Panc1 (cell line): ENCODE results near the gene MGMT. TPM values are rescaled to one million over a fixed set of nuclear protein-coding genes. Genes with fewer than 3 reads are reported as not detected.

Source experiments
- ATAC-seq: fragments of 200-7000 bp; cut with Tn5 transposase; 2 replicates; pipeline ENCODE4 v1.9.1; 2020; ENCODE audit warnings: mild to moderate bottlenecking, moderate library complexity
- BruUV-seq: library from RNA; stranded (reverse); fragments of 400-500 nt; replicated peaks from 2 replicates; lab custom pipeline; 2021; lab: Mats Ljungman, UMichigan
- CTCF ChIA-PET: fragments of 300-600 bp; sonication (Branson Sonifier 250); formaldehyde crosslinking; loops from one replicate; lab custom pipeline; 2022; ENCODE audit warnings: antibody characterized with exemption; lab: Charles Lee
- POLR2A ChIA-PET: fragments of 300-600 bp; sonication (Branson Sonifier 250); formaldehyde crosslinking; loops from one replicate; lab custom pipeline; 2022; ENCODE audit warnings: antibody characterized with exemption; lab: Charles Lee
- DNase-seq: peaks from one replicate; pipeline ENCODE4 v3.0.0-alpha.2; 2010; ENCODE audit warnings: low read depth, low spot score
- H3K27ac ChIP-seq: 2 replicates; pipeline ENCODE4 v1.5.1; 2011; ENCODE audit warnings: mild to moderate bottlenecking, low read length, inconsistent platforms
- H3K27me3 ChIP-seq: fragments of 200-500 bp; sonication (Bioruptor generic); 2 replicates; pipeline ENCODE4 v1.6.0; 2014; ENCODE audit warnings: low read length, inconsistent platforms; ENCODE audit not compliant: control insufficient read depth, insufficient read depth
- H3K36me3 ChIP-seq: fragments of 200-500 bp; sonication (Bioruptor generic); 2 replicates; pipeline ENCODE4 v1.5.1; 2014; ENCODE audit warnings: inconsistent platforms, mild to moderate bottlenecking, low read length, moderate library complexity; ENCODE audit not compliant: control insufficient read depth, insufficient read depth
- H3K4me1 ChIP-seq: 2 replicates; pipeline ENCODE4 v1.5.1; 2011; ENCODE audit warnings: inconsistent platforms, mild to moderate bottlenecking, low read length, moderate library complexity; ENCODE audit not compliant: control insufficient read depth, insufficient read depth
- H3K4me3 ChIP-seq, 2 experiments: 2 replicates each; pipeline ENCODE4 v1.5.1; 2011 to 2012; ENCODE audit warnings: low read depth in 2 of 2, low read length in 2 of 2, mild to moderate bottlenecking in 2 of 2, inconsistent platforms in 1 of 2, moderate library complexity in 1 of 2
- H3K9me3 ChIP-seq: fragments of 200-500 bp; sonication (Bioruptor generic); 2 replicates; pipeline ENCODE4 v1.5.1; 2014; ENCODE audit warnings: low read depth, mild to moderate bottlenecking, inconsistent platforms, low read length, moderate library complexity; ENCODE audit not compliant: control insufficient read depth, insufficient read depth
- POLR2AphosphoS5 ChIP-seq: IDR thresholded peaks from 2 replicates; pipeline ENCODE4 v1.6.1; 2012; ENCODE audit warnings: mild to moderate bottlenecking, low read depth, low read length, moderate library complexity
- REST ChIP-seq, 2 experiments: IDR thresholded peaks; 2 replicates each; pipeline ENCODE4 v1.6.1; 2011 to 2012; ENCODE audit warnings: low read depth in 2 of 2, control low read depth in 1 of 2, low read length in 1 of 2, mild to moderate bottlenecking in 1 of 2, moderate library complexity in 1 of 2; ENCODE audit not compliant: insufficient read depth in 1 of 2
- SIN3A ChIP-seq: IDR thresholded peaks from 2 replicates; pipeline ENCODE4 v1.6.1; 2012; ENCODE audit warnings: low read depth, mild to moderate bottlenecking, low read length, moderate library complexity, borderline replicate concordance; ENCODE audit not compliant: insufficient read depth
- TCF7L2 ChIP-seq: IDR thresholded peaks from 2 replicates; pipeline ENCODE4 v1.6.1; 2011; ENCODE audit warnings: mild to moderate bottlenecking, low read depth, low read length, inconsistent platforms
- in situ Hi-C: cut with HindIII; loops from 2 replicates; pipeline ENCODE4 v1.10.0; 2016; ENCODE audit warnings: low sequenced_read_pairs, low pct_unique_long_range_greater_than_20kb
- intact Hi-C: fragments of 100-400 bp; cut with micrococcal nuclease; formaldehyde crosslinking; loops from one replicate; pipeline ENCODE4 v1.10.0; 2022; ENCODE audit not compliant: unreplicated experiment
- total RNA-seq: library from RNA; stranded (reverse); gene quantifications from one replicate; pipeline ENCODE4 v1.2.1, GENCODE V29; 2021; ENCODE audit not compliant: unreplicated experiment
- TF ChIP-seq, protein P1 (sequence below): fragments of 450-650 bp; IDR thresholded peaks from 2 replicates; pipeline ENCODE4 v1.5.1; 2017; ENCODE audit warnings: mild to moderate bottlenecking

MGMT gene
- total RNA-seq, 1 experiment from 2014 or later = 27.3 TPM

- H3K36me3 ChIP-seq = no peaks in the 10 kb centered on the region
- intact Hi-C loops (no loop called here), in situ Hi-C loops (no loop called here)
- no peak overlapping the region for H3K27ac ChIP-seq
- H3K27me3 ChIP-seq = no peaks in the 10 kb centered on the region
- no peak for TF ChIP-seq REST (IDR thresholded peaks at IDR 0.05; ENCODE audit: insufficient read depth in 1 of 2, low read depth in 2 of 2, low read length in 1 of 2)
- TF ChIP-seq, protein P1, sequence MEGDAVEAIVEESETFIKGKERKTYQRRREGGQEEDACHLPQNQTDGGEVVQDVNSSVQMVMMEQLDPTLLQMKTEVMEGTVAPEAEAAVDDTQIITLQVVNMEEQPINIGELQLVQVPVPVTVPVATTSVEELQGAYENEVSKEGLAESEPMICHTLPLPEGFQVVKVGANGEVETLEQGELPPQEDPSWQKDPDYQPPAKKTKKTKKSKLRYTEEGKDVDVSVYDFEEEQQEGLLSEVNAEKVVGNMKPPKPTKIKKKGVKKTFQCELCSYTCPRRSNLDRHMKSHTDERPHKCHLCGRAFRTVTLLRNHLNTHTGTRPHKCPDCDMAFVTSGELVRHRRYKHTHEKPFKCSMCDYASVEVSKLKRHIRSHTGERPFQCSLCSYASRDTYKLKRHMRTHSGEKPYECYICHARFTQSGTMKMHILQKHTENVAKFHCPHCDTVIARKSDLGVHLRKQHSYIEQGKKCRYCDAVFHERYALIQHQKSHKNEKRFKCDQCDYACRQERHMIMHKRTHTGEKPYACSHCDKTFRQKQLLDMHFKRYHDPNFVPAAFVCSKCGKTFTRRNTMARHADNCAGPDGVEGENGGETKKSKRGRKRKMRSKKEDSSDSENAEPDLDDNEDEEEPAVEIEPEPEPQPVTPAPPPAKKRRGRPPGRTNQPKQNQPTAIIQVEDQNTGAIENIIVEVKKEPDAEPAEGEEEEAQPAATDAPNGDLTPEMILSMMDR = no peak
- no peak for TF ChIP-seq SIN3A
- TF ChIP-seq POLR2AphosphoS5 = no peak
- no peak for TF ChIP-seq TCF7L2
- no peaks in the 10 kb centered on the region for H3K4me1 ChIP-seq
- BruUV-seq = no TSS peak
- H3K9me3 ChIP-seq = peaks cover 4% of the 10 kb centered on the region; the same call in 1 of the 2 replicates
- POLR2A ChIA-PET = no interaction called here
- no peak for ATAC-seq
- no peak for DNase-seq
- CTCF ChIA-PET = no interaction called here
- no peak overlapping the region for H3K4me3 ChIP-seq
These were observed 206.3 kb downstream of the MGMT start for GRCh38 chr10:129673292-129673691.

GRCh38 chr10:129675027-129675769 lies 208.2 kb downstream of the MGMT start:
- intact Hi-C loops (no loop called here), in situ Hi-C loops (no loop called here)
- TF ChIP-seq POLR2AphosphoS5 = no peak
- TF ChIP-seq, protein P1 = no peak
- no peak for TF ChIP-seq SIN3A
- TF ChIP-seq REST (IDR thresholded peaks at IDR 0.05; ENCODE audit: insufficient read depth in 1 of 2, low read depth in 2 of 2, low read length in 1 of 2) = no peak
- TF ChIP-seq TCF7L2 = no peak
- Histone ChIP-seq H3K9me3 (peaks cover under 1% of the 10 kb centered on the region; the same call in 1 of the 2 replicates), H3K4me1 (no peaks in the 10 kb centered on the region), H3K36me3 (no peaks in the 10 kb centered on the region), H3K27me3 (no peaks in the 10 kb centered on the region), H3K4me3 (no peak overlapping the region), H3K27ac (no peak overlapping the region)
- CTCF ChIA-PET = no interaction called here
- BruUV-seq = no TSS peak
- ATAC-seq (no peak), DNase-seq (no peak)
- POLR2A ChIA-PET = no interaction called here
